CD4-positive, alpha-beta T cell treated with Interleukin-1 beta for 1 hour (primary cell): ENCODE results near the gene PRAMEF9.
"Not testable (repeated sequence)": the region's sequence is repeated elsewhere in the genome, so short reads cannot be mapped to it uniquely, and the experiment has no call there.

Source experiments
- DNase-seq, 2 donors: peaks; one replicate each; pipeline ENCODE4 v3.0.0-alpha.2; 2020 to 2022

Gene PRAMEF9

GRCh38 chr1:13171548-13171947 is at the start of gene PRAMEF9:
PRAMEF9 (plus strand) TSS chr1:13171848; CDS start chr1:13175281, 3,433 bp downstream.
- DNase-seq: not testable (repeated sequence)

- not testable (repeated sequence) for DNase-seq
These were observed 15.7 kb upstream of the PRAMEF9 start, which contains the start of gene PRAMEF26 for GRCh38 chr1:13155909-13156308. PRAMEF26 (minus strand) TSS chr1:13156009; CDS start chr1:13153095, 2,914 bp downstream.

- DNase-seq: not testable (repeated sequence)
These were observed 6.1 kb upstream of the PRAMEF9 start, which contains the start of gene HNRNPCL4 for GRCh38 chr1:13165531-13165930. HNRNPCL4 (minus strand) TSS chr1:13165631; CDS start chr1:13165467, 164 bp downstream.

- not testable (repeated sequence) for DNase-seq
These were observed 29.7 kb downstream of the PRAMEF9 start, which contains the start of gene PRAMEF13 for GRCh38 chr1:13201309-13201708. PRAMEF13 (minus strand) TSS chr1:13201409; CDS start chr1:13199589, 1,820 bp downstream.

GRCh38 chr1:13208712-13209111 is 37.1 kb downstream of the PRAMEF9 start:
- DNase-seq: not testable (repeated sequence)

GRCh38 chr1:13216619-13217018 is 45.0 kb downstream of the PRAMEF9 start:
- DNase-seq: not testable (repeated sequence)

GRCh38 chr1:13219203-13219602 is 47.6 kb downstream of the PRAMEF9 start:
- not testable (repeated sequence) for DNase-seq

- DNase-seq: not testable (repeated sequence)
These were observed 51.1 kb downstream of the PRAMEF9 start for GRCh38 chr1:13222788-13223187.

GRCh38 chr1:13224480-13225060 is 52.9 kb downstream of the PRAMEF9 start:
- DNase-seq: no peak

- not testable (repeated sequence) for DNase-seq
These were observed 54.1 kb downstream of the PRAMEF9 start, which contains the start of gene PRAMEF18 for GRCh38 chr1:13225675-13226204. PRAMEF18 (minus strand) TSS chr1:13226154; CDS start chr1:13226106, 48 bp downstream.

- DNase-seq: not testable (repeated sequence)
These were observed 55.8 kb downstream of the PRAMEF9 start for GRCh38 chr1:13227271-13228055.

GRCh38 chr1:13228343-13228781 is 56.7 kb downstream of the PRAMEF9 start:
- DNase-seq: peak; percentile 15 to 17
